Erythroblast (primary cell): ENCODE results near the gene UBE2D3.

Source experiments
- DNase-seq, 2 experiments: peaks; one replicate each; lab custom pipeline; 2025; lab: John Stamatoyannopoulos, UW
- GATA1 ChIP-seq: IDR thresholded peaks from 2 replicates; pipeline ENCODE4 v1.6.1; 2011; ENCODE audit warnings: low read depth, mild to moderate bottlenecking, control low read depth, low read length, moderate library complexity
- POLR2A ChIP-seq: IDR thresholded peaks from 2 replicates; pipeline ENCODE4 v1.6.1; 2011; ENCODE audit warnings: mild to moderate bottlenecking, low read length

UBE2D3 gene

DNA sequence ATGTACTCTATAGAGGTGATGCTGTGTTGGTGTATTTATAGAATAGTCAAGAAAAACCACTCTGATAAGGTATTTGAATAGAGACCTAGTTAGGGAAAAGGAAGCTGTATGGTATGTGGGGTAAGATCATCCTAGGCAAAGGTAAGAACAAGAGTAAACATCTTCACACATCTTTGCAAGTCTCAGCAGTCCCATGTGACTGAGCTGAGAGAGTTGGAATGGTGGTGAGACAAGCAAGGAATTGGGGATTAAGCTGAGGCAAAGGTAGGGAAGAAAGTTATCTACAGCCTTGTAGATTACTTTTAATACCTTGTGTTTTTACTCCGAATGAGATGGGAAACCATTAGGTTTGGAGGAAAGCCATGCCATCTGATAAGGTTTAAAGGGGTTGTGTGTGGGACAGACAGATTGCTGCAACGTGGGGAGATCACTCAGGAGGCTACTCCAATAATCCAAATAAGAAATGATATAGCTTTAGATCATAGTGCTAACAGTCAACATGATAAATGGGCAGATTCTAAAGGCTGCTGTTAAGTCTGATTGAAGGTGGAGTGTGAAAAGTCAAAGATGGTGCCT is 34.9 kb downstream of the UBE2D3 start:
- DNase-seq = no peak
- TF ChIP-seq GATA1 (no peak), POLR2A (no peak)

DNA sequence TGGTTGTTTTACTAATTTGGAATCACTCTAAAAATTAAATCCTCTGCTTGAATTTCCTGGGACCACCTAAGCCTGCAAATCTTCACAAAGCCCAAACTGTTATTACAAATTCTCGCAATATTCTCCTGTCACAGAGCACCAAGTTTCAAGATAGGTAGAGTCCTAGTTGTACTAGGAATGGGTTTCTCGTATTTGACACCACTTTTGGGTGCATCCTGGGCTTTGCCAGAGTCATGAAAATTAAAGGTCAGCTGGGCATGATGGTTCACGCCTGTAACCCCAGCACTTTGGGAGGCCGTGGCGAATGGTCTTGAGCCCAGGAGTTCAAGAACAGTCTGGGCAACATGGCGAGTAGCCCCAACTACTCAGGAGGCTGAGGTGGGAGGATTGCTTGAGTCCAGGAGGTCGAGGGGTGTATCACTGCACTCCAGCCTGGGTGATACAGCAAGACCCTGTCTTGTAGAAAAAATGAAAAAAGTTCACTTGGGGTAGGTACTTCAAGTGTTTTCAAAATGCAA is 36.0 kb downstream of the UBE2D3 start:
- peak in 1 of 2 experiments; percentile 7 for DNase-seq
- TF ChIP-seq GATA1 = no peak

DNA sequence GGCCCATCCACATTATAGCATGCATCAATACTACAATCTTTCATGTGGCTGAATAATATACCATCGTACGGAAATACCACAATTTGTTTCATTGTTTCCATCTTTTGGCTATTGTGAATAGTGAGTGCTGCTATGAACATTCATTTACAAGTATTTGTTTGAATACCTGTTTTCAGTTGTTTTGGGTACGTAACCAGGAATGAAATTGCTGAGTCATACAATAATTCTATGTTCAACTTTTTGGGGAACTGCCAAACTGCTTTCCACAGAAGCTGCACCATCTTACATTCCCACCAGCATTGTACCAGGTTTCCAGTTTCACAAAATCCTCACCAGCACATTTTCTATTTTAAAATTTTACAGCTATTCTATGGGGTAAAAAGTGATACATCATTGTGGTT is 38.0 kb downstream of the UBE2D3 start:
- DNase-seq = peak; percentile 16 to 57

DNA sequence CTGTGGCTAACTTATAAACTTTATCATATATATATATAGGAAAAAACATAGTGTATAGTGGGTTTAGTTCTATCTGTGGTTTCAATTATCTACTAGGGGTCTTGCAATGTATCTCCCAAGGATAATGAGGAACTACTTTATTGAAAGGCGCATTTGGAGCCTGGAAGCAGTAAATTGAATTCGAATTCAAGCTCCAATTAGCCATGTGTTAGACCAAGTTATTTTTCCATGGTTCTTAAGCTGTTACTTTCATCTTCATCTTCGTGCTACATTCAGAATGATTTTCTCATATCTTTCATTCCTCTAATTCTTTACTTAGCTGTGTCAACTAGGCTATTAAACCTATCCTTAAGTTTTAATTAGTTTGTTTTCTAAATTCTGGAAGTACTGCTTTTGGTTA is 39.4 kb downstream of the UBE2D3 start:
- TF ChIP-seq POLR2A (no peak), GATA1 (no peak)
- peak in 1 of 2 experiments; percentile 45 for DNase-seq

More for the DNA sequence above, 38.0 kb downstream of the UBE2D3 start:
- no peak for TF ChIP-seq POLR2A
- TF ChIP-seq GATA1 = no peak

DNA sequence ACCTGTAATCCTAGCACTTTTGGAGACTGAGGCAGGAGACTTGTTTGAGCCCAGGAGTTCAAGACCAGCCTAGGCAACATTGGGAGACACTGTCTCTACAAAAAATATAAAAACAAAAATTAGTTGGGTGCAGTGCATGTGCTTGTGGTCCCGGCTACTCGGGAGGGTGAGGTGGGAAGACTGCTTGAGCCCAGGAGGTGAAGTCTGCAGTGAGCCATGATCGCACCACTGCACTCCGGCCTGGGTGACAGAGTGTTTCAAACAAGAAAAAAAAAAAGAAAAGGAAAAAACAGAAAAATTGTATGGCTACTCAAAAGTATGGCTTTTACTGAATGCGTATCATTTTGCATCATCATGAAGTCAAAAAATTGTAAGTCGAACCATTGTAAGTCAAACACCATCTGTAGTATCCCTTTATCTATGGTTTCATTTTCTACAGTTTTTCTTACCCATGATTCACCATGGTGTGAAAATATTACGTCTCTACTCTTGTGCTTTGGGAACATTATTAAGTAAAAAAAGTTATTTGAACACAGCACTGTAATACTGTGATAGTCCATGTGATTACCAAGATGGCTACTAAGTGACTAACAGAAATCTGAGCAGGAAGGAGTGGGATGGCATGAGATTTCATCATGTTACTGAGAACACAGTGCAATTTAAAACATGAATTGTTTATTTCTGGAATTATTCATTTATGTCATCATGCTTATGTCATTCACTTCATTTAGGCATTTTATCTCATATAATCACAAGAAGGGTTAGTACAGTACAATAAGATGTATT is 40.1 kb downstream of the UBE2D3 start:
- peak; percentile 33 to 72 for DNase-seq
- TF ChIP-seq GATA1 (no peak), POLR2A (no peak)

DNA sequence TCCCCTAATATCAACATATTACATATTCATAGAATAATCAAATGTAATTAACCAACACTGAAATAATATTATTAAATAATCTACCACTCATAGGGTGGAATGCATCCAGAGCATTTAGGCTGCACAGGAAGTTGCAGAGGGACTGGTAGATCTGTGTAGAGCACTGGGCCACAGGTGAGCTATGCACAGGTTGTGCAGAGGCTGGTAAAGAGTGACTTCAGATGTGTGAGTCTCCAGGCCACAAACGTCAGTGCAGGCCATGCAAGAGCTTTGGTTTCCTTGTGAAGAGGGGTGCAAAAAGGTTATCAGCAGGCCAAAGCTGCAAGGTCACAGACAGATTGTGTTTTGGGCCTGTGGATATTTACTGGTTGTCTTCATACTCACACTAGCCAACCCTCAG is 41.1 kb downstream of the UBE2D3 start:
- TF ChIP-seq GATA1 = no peak
- no peak for TF ChIP-seq POLR2A
- no peak for DNase-seq

DNA sequence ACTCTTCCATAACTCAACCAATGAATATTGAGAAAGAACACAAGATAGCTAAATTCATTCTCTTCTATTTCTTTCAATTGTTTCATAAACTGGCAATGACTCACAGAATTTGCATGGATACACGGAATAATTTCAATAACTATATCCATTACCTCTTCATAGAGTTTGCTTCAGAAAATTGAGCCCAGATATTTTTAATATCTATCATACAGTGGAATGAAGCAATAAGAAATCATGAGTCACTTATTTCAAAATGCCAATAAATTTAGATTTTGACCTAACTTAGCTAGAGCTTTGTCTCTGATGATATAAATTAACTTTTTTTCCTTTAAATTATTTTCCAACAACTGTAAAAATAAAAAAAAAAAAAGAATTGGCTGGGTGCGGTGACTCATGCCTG is 44.3 kb downstream of the UBE2D3 start:
- no peak for DNase-seq
- TF ChIP-seq GATA1 = no peak
- no peak for TF ChIP-seq POLR2A

DNA sequence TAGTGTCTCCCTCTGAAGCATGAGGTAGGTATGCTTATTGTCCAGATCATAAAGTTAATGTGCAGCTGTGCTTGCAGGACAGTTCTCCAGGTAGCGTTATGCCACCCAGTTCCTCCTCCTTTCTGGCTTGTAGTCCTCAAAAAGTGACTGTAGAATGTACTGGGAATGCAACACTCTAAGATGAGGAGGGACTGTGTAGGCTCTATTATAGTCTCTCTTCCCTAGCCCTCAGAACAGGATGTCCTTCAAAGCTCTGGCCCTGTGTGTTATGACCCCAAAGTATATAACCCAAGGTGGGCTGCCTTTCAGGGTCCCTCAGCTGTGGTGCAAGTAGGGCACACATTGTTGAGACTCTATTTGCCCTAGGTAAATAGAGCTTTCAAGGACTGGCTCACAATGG is 45.8 kb downstream of the UBE2D3 start:
- DNase-seq = peak in 1 of 2 experiments; percentile 31
- TF ChIP-seq POLR2A (no peak), GATA1 (no peak)

DNA sequence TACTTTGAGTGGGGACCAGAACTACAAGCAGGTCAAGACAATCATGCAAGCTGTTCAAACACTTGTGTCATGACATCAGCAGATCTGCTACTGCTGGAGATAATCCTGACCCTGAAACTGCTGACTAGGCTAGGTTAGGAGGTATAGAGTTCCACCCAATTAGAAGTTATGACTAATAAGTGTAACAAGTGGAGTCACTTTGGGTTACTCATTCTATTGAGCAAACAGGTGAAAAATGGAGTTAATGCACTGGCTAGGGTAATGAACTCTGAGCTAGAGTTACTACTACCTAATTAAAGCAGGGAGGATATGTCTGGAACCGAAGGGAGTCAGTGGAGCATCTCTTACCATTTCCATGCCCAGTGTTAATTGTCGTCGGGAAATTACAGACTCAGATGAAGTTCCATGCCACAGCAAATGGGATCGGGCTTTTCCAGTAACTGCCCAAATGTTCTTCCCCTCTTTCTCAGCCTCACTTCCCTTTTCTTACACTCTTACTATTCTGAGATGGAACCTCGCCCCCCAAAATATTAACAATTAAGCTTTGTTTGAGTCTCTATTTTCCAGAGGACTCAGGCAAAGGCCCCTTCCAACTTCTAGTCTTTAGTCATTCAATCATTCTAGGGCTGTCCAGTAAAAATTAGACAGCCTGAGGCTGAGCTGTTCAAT is 46.7 kb downstream of the UBE2D3 start:
- TF ChIP-seq GATA1 = no peak
- no peak for TF ChIP-seq POLR2A
- DNase-seq = peak; percentile 90

DNA sequence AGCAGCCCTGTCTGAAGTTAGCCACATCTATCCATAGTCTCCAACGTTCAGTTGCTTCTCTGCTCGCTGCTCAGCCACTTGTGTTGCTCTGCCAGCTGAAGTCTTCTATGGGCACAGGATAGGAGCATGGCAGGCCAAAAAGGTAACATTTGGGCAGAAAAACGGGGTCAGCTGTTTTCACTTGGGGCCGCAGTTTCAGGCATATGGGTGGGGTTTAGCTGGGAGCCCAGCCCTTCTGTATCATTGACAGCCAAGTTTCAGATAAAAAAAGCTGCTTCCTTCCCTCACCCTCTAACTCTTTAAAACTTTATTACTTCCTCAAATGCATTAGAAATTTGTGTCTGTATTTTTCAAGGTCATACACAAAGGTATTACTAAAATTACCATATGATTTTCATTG is 48.1 kb downstream of the UBE2D3 start:
- peak; percentile 23 to 49 for DNase-seq
- TF ChIP-seq GATA1 = no peak
- TF ChIP-seq POLR2A = no peak

DNA sequence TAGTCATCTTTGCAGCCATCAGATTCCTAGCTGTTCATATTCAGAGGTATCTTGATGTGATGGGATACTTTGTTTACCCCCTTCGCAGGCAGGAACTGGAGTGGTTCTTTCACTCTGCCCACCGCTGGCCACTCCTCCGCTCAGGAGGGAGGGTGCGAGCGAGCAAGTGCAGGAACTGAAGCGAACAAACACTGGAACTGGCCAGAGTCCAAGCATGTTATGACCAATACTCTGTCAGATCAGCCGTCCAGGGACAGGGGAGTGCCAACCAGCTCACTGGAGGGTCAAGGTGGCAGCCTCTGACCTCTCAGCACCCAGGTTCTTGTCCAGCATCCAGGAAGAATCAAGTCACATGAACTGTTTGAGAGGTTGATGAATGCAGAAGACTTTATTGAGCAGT is 48.6 kb downstream of the UBE2D3 start:
- DNase-seq = no peak
- TF ChIP-seq GATA1 = no peak
- TF ChIP-seq POLR2A = no peak

DNA sequence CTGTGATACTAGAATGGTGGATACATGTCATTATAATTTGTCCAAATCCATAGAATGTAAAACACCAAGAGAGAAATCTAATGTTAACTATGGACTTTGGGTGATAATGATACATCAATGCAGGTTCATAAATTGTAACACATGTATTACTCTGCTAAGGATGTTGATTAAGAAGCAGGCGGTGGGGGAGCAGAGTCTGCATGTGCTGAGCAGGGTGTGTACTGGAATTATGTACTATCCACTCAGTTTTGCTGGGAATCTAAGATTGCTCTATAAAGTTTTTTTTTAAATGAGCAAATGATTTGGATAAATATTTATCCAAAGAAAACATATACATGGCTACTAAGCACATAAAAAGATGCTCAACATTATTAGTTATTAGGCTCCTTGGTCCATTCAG is 51.5 kb downstream of the UBE2D3 start:
- no peak for DNase-seq
- TF ChIP-seq POLR2A = no peak
- TF ChIP-seq GATA1 = no peak

DNA sequence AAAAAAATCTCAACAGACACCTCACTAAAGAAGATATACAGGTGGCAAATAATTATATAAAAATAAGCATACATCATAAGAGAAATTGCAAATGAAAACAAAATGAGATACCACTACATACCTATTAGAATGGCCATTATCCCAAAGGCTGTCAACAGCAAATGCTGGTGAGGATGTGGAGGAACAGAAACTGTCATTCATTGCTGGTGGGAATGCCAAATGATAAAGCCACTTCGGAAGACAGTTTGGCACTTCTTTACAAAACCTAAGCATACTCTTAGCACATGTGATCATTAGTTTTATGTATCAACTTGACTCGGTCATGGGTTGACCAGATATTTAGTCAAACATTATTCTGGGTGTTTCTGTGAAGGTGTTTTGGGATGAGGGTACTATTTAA is 53.1 kb downstream of the UBE2D3 start:
- DNase-seq = no peak
- TF ChIP-seq GATA1 (no peak), POLR2A (no peak)

DNA sequence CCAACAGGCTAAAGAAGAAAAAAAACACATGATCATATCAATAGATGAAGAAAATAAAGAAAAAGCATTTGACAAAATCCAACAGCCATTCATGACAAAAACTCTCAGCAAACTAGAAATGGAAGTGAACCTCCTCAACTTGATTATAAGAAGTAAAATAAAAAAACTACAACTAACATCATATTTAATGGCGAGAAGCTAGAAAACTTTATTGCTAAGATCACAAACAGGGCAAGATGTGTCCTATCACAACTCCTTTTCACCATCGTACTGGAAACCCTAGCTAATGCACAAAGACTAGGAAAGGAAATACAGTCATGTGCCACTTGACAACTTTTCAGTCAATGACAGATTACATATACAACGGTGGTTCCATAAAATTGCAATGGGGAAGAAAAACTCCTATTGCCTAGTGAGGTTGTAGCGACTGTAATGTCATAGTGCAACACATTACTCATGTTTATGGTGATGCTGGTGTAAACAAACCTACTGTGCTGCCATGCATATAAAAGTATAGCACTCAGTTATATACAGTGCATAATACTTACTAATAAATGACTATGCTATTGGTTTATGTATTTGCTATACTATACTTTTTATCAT is 54.5 kb downstream of the UBE2D3 start:
- TF ChIP-seq GATA1 = no peak
- no peak for TF ChIP-seq POLR2A

More for the DNA sequence above, 54.5 kb downstream of the UBE2D3 start:
- no peak for DNase-seq
